Measurements from ENCODE around the gene RNF14. TPM values are rescaled to one million over a fixed set of nuclear protein-coding genes. Genes with fewer than 3 reads are reported as not detected.

Gene RNF14
- total RNA-seq, 2 experiments from 2014 or later = 29.0 to 33.9 TPM

DNA sequence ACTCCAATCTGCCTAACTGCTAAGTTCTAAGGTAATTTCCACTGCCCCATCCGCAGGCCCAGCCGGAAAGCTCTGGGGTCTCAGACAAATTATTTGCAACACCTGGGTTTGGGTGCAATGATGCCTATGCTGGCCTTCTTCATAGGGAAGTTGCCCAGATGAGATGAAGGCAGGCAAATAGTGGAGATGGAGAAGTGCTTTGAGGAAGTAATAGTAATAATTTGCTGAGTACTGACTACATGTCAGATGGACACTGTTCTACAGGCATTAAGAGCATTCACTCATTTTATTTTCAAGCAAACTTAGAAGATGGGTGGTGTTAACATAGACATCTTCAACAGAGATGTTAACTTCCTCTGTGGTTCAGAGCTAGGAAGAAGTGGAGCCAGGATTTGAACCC lies 14.7 kb upstream of the RNF14 start:
- Mint-ChIP-seq H3K4me1 (peaks cover 35% of the 10 kb centered on the region), H3K4me3 (no peak overlapping the region), H3K9me3 (no peaks in the 10 kb centered on the region), H3K27ac (no peak overlapping the region), H3K36me3 (no peaks in the 10 kb centered on the region), H3K27me3 (no peaks in the 10 kb centered on the region)
- no peak for DNase-seq
- POLR2A ChIA-PET = interaction anchor here (1.7 kb wide), 1 partner anchor 31 kb away, joined by 4 read pairs; the partner anchor contains the start of gene DELE1
- no peak for ATAC-seq (ENCODE audit: low read depth)

DNA sequence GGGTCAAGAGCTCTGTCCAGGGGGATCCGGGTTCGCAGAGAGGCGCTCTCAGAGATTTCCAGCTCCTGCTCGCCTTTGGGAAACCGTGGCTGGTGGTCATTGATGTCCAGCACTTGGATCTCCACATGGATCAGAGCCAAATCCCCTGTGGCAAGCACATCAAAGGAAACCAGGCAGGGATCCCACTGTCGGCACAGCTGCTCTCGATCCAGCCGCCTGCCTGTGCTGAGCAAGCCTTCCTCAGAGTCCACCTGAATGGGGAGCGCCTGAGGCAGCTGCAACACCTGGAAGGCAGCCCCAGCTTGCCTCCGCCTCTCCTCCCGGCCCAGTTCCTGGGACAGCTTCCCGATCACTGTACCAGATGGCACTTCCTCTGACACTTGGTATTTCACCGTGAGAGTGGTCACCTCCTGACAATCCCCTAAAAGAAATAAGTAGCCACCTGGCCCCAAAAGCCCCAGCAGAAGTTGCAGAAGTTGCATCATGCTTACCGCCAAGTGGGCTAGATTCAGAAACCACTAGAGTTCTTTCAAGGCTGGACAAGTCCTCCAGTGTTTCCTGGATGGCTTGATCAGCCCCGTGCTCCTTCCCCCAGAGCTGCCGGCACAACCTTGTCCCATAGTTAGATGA lies 11.4 kb upstream of the RNF14 start:
- H3K36me3 Mint-ChIP-seq = no peaks in the 10 kb centered on the region
- H3K9me3 Mint-ChIP-seq = no peaks in the 10 kb centered on the region
- ATAC-seq (ENCODE audit: low read depth) (no peak), DNase-seq (no peak)
- H3K4me1 Mint-ChIP-seq = peaks cover 41% of the 10 kb centered on the region
- peak overlapping the region; percentile 94 for H3K27ac Mint-ChIP-seq
- H3K4me3 Mint-ChIP-seq = peak overlapping the region; percentile 87
- no peaks in the 10 kb centered on the region for H3K27me3 Mint-ChIP-seq
- POLR2A ChIA-PET = interaction anchor here (0.6 to 2.9 kb wide), 9 partner anchors 12 to 274 kb away, joined by 3 to 24 read pairs (median 3); partner anchors contain the start of genes DELE1 and RNF14

GRCh38 chr5:141958113-141958512 lies 10.8 kb upstream of the RNF14 start, which contains the start of gene PCDH12:
TSS of gene PCDH12 (minus strand) at chr5:141958202. CDS start at chr5:141957851, 351 bp downstream.
- DNase-seq (peak; percentile 48), ATAC-seq (ENCODE audit: low read depth) (peak; percentile 34)
- peaks cover 43% of the 10 kb centered on the region for H3K4me1 Mint-ChIP-seq
- peak within 1 kb of the TSS; percentile 94 for H3K27ac Mint-ChIP-seq
- H3K4me3 Mint-ChIP-seq = peak within 1 kb of the TSS; percentile 87
- no peaks in the 10 kb centered on the region for H3K27me3 Mint-ChIP-seq
- POLR2A ChIA-PET = interaction anchor here (1.0 to 2.9 kb wide), 9 partner anchors 11 to 307 kb away, joined by 3 to 24 read pairs (median 3); partner anchors contain the start of genes DELE1, FCHSD1 and RNF14
- H3K9me3 Mint-ChIP-seq = no peaks in the 10 kb centered on the region
- H3K36me3 Mint-ChIP-seq = no peaks in the 10 kb centered on the region

- H3K27me3 Mint-ChIP-seq = no peaks in the 10 kb centered on the region
- H3K27ac Mint-ChIP-seq = peak overlapping the region; percentile 94
- no peaks in the 10 kb centered on the region for H3K9me3 Mint-ChIP-seq
- H3K36me3 Mint-ChIP-seq = no peaks in the 10 kb centered on the region
- ATAC-seq (ENCODE audit: low read depth) (no peak), DNase-seq (no peak)
- peaks cover 41% of the 10 kb centered on the region for H3K4me1 Mint-ChIP-seq
- H3K4me3 Mint-ChIP-seq = peak overlapping the region; percentile 87
- POLR2A ChIA-PET = interaction anchor here (1.0 to 3.1 kb wide), 10 partner anchors 11 to 308 kb away, joined by 3 to 52 read pairs (median 4); partner anchors contain the start of genes DELE1, FCHSD1 and RNF14
These were observed 10.2 kb upstream of the RNF14 start for GRCh38 chr5:141958546-141959172.

GRCh38 chr5:141960018-141960417 lies 8.9 kb upstream of the RNF14 start:
- Mint-ChIP-seq H3K4me1 (peaks cover 34% of the 10 kb centered on the region), H3K9me3 (no peaks in the 10 kb centered on the region), H3K27me3 (no peaks in the 10 kb centered on the region), H3K27ac (peak overlapping the region; percentile 68), H3K4me3 (no peak overlapping the region), H3K36me3 (no peaks in the 10 kb centered on the region)
- ATAC-seq (ENCODE audit: low read depth) (no peak), DNase-seq (peak; percentile 49)
- POLR2A ChIA-PET = interaction anchor here (0.6 to 3.3 kb wide), 10 partner anchors 10 to 323 kb away, joined by 3 to 52 read pairs (median 5); partner anchors contain the start of genes DELE1, HDAC3, RELL2 and RNF14

- Mint-ChIP-seq H3K27ac (peak overlapping the region; percentile 81), H3K4me1 (peaks cover 37% of the 10 kb centered on the region), H3K27me3 (no peaks in the 10 kb centered on the region), H3K9me3 (no peaks in the 10 kb centered on the region), H3K36me3 (no peaks in the 10 kb centered on the region), H3K4me3 (peak overlapping the region; percentile 51)
- POLR2A ChIA-PET = interaction anchor here (0.5 to 3.3 kb wide), 15 partner anchors 9 to 324 kb away, joined by 3 to 52 read pairs (median 4); partner anchors contain the start of genes DELE1, HDAC3, RELL2 and RNF14
- ATAC-seq (ENCODE audit: low read depth) = peak; percentile 87
- peak; percentile 87 for DNase-seq
These were observed 8.2 kb upstream of the RNF14 start for GRCh38 chr5:141960449-141961323.

DNA sequence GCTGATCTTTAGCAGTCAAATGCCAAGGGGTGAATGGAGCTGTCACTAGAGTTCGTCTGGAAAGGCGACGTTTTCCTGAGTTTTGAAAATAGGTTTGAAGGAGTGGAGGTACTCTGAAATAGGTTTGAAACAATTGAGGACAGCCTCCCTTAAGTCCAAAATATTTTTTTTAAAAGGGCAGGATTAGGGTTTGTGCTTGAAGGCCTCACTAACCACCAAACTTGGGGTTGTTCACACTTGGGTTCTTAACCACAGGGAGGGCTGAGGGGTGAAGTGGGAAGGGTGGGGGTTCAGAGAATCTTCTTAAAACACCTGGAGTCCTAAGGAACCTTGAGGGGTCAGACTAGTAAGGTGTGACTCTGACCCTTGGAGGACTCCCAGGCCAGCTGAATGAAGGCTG lies 7.4 kb upstream of the RNF14 start:
- POLR2A ChIA-PET = interaction anchor here (0.5 to 3.3 kb wide), 13 partner anchors 9 to 325 kb away, joined by 3 to 52 read pairs (median 4); partner anchors contain the start of genes DELE1, HDAC3, RELL2 and RNF14
- peaks cover 37% of the 10 kb centered on the region for H3K4me1 Mint-ChIP-seq
- no peak for DNase-seq
- peak overlapping the region; percentile 81 for H3K27ac Mint-ChIP-seq
- H3K27me3 Mint-ChIP-seq = no peaks in the 10 kb centered on the region
- no peak for ATAC-seq (ENCODE audit: low read depth)
- no peaks in the 10 kb centered on the region for H3K36me3 Mint-ChIP-seq
- H3K9me3 Mint-ChIP-seq = no peaks in the 10 kb centered on the region
- H3K4me3 Mint-ChIP-seq = peak overlapping the region; percentile 51

DNA sequence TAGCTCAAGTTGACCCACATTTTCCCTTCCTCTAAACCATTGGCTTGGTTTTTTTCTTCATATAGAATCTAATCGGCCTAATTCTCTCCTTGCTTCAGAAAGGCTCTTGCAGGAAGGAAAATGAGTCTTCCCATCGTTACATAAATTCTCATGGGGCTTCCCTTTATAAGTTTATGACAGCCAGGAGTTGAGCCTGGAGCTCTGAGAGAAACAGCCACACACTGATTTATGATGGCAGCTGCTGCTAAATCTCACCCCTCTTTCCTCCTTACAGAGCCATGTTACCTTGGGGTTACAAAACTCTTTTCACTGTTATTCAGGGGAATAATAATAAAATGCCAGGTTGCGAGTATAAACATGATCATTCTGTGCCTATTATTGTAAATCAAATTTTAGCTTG lies 5.2 kb upstream of the RNF14 start:
- DNase-seq = no peak
- H3K27ac Mint-ChIP-seq = no peak overlapping the region
- no peaks in the 10 kb centered on the region for H3K36me3 Mint-ChIP-seq
- no peaks in the 10 kb centered on the region for H3K27me3 Mint-ChIP-seq
- ATAC-seq (ENCODE audit: low read depth) = no peak
- no peaks in the 10 kb centered on the region for H3K9me3 Mint-ChIP-seq
- peaks cover 30% of the 10 kb centered on the region for H3K4me1 Mint-ChIP-seq
- POLR2A ChIA-PET = interaction anchor here (0.5 kb wide), 1 partner anchor 357 kb away, joined by 3 read pairs; no protein-coding TSS in a partner anchor
- no peak overlapping the region for H3K4me3 Mint-ChIP-seq

DNA sequence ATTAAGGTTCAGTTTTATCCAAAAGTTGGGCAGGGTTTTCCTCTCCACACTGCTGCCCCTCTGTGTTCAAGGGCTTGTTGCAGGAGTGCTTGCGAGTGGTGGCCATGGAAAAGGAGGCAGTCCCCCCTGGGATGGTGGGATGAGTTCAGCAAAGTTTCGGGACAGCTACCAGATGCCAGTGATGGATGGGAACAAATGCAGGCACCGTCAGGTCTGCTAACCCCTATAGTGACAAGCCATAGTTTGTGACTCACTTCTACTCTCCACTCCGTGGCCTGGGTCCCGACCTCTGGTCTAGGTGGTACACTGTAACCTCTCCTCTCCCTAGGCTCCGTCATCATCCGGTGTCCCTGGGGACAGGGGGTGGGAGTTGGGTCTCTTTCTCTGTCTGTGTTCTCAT lies 3.8 kb upstream of the RNF14 start:
- H3K36me3 Mint-ChIP-seq = peaks cover 2% of the 10 kb centered on the region

GRCh38 chr5:141966275-141966962 lies 2.5 kb upstream of the RNF14 start:
- no peak overlapping the region for H3K27ac Mint-ChIP-seq
- peaks cover 27% of the 10 kb centered on the region for H3K4me1 Mint-ChIP-seq
- no peaks in the 10 kb centered on the region for H3K9me3 Mint-ChIP-seq
- H3K4me3 Mint-ChIP-seq = no peak overlapping the region
- H3K27me3 Mint-ChIP-seq = no peaks in the 10 kb centered on the region
- no peak for DNase-seq
- peaks cover 2% of the 10 kb centered on the region for H3K36me3 Mint-ChIP-seq
- ATAC-seq (ENCODE audit: low read depth) = no peak
- POLR2A ChIA-PET = no interaction called here

More for the DNA sequence above, 3.8 kb upstream of the RNF14 start:
- H3K4me1 Mint-ChIP-seq = peaks cover 29% of the 10 kb centered on the region
- POLR2A ChIA-PET = no interaction called here
- no peaks in the 10 kb centered on the region for H3K27me3 Mint-ChIP-seq
- DNase-seq = no peak
- no peak overlapping the region for H3K4me3 Mint-ChIP-seq
- no peak for ATAC-seq (ENCODE audit: low read depth)
- H3K9me3 Mint-ChIP-seq = no peaks in the 10 kb centered on the region
- no peak overlapping the region for H3K27ac Mint-ChIP-seq

GRCh38 chr5:141966963-141967333 lies 2.0 kb upstream of the RNF14 start:
- Mint-ChIP-seq H3K36me3 (peaks cover 2% of the 10 kb centered on the region), H3K27ac (no peak overlapping the region), H3K27me3 (no peaks in the 10 kb centered on the region), H3K9me3 (no peaks in the 10 kb centered on the region), H3K4me1 (peaks cover 23% of the 10 kb centered on the region), H3K4me3 (no peak overlapping the region)
- ATAC-seq (ENCODE audit: low read depth) = no peak
- POLR2A ChIA-PET = no interaction called here
- no peak for DNase-seq
